ENCODE data around the gene CTSO.

The CTSO gene

DNA sequence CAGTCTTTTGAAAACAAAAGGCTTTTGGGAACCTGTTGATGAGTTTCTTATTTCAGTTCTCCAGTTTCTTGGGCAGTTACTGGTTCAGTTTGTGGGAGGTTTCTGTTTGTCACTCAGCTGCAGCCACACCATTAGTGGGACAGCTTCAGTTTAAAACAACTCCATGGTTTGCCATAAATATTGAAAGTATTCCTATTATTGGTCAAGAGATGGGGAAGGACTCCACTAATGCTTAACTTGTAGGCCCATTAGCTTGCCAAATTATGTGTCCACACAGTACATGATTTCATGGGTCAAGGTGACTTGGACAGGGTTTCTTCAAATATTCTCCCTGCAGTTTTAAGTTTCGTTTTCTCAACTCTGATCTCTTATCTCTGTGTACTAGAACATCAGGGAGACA, 72.1 kb downstream of the CTSO start:
- H3K4me3 ChIP-seq (ENCODE audit: low read length): no peak overlapping the region
- DNase-seq (ENCODE audit: low read depth, low spot score): no peak

DNA sequence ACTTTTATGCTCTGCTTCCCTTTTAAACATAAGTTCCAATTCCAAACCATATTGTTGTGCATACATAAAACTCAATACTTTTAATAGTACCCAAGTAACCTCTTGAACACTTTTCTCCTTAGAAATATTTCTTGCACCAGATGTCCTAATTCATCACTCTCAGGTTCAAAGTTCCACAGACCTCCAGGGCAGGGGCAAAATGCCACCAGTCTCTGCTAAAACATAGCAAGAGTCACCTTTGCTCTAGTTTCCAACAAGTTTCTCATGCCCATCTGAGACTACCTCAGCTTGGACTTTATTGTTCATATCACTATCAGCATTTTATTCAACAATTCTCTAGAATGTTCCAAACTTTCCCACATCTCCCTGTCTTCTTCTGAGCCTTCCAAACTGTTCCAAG, 73.9 kb downstream of the CTSO start:
- H3K4me3 ChIP-seq (ENCODE audit: low read length): no peak overlapping the region
- DNase-seq (ENCODE audit: low read depth, low spot score): no peak

DNA sequence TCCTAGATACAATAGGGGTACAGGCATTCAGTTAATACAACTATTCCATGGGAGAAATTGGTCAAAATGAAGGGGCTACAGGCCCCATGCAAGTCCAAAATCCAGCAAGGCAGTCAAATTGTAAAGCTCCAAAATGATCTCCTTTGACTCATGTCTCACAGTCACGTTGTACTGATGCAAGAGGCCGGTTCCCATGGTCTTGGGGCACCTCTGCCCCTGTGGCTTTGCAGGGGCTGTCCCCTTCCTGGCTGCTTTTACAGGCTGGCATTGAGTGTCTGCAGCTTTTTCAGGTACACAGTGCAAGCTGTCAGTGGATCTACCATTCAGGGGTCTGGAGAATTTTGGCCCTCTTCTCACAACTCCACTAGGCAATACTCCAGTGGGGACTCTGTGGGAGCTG, 75.1 kb downstream of the CTSO start:
- no peak for DNase-seq (ENCODE audit: low read depth, low spot score)
- no peak overlapping the region for H3K4me3 ChIP-seq (ENCODE audit: low read length)

DNA sequence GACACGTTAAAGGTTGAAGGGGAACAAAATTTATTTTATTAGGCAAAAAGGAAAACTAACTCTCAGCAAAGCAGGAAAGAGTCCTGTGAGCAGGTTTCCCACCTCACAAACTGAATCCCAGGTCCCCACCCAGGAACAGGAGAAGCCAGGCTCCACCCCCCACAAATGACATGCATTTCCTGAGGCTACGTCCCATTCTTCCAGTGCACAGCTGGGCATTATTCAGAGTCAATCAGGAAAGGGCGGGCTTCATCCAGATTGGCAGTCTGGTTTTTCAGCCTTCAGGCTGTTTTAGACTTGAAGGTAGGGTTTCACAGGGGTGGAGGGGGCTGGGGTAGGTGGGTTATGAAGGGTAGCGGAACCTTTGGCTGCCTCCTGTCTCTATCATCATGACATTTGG, 75.7 kb downstream of the CTSO start:
- DNase-seq (ENCODE audit: low read depth, low spot score): no peak
- H3K4me3 ChIP-seq (ENCODE audit: low read length): no peak overlapping the region

DNA sequence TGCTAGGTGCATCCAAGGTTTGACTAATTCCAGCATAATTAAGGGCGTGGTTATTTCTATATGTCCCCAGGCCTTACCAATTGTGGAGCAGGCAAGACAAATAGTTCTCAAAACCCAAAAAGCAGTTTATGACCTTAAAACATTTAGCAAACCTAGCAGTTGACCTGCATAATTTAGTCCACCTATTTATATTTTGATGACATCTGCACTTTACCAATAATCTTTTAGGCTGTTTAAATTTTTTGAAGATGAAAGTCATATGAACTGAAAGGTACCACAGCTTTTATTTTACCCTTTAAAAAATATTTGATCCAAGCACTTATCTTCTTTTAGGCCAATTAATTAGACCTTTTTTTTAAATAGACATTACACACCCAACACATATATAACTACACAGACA, 77.8 kb downstream of the CTSO start:
- DNase-seq (ENCODE audit: low read depth, low spot score): no peak
- H3K4me3 ChIP-seq (ENCODE audit: low read length): no peak overlapping the region

Data from Jurkat, Clone E6-1 (cell line).